ENCODE measurements around the gene SRGAP3.

DNA sequence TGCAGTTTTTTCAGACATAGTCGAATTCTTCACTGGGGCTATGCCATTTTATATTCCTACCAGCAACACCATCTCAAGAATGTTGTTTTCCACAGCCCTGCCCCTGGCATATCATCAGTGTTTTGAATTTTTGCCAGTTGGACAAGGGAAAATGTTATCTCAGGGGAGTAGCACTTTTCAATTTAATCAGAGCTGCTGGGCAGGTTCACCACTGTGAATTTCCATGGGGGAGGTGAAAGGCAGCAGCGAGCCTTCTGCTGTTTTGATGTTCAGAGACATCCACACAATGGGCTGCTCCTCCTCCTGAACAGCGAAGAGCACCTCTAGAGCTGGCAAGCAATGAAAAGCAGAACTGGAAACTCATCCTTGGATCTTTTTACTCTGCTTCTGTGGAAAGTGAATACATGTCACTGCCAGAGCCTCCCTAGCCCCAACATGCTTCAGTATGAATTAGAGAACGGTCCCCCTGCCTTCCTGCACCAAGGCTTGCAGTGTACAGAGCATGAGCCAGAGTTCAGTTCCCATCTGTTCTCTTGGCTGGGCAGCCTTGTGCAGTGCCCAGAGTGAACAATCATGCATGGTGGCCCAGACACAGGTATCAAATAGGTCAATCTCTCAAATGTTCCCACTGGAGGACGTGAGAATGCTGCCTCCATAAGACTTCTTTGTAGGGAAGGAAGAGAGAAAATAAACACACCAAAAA, 230.0 kb downstream of the SRGAP3 start:
- TF ChIP-seq, protein P1, sequence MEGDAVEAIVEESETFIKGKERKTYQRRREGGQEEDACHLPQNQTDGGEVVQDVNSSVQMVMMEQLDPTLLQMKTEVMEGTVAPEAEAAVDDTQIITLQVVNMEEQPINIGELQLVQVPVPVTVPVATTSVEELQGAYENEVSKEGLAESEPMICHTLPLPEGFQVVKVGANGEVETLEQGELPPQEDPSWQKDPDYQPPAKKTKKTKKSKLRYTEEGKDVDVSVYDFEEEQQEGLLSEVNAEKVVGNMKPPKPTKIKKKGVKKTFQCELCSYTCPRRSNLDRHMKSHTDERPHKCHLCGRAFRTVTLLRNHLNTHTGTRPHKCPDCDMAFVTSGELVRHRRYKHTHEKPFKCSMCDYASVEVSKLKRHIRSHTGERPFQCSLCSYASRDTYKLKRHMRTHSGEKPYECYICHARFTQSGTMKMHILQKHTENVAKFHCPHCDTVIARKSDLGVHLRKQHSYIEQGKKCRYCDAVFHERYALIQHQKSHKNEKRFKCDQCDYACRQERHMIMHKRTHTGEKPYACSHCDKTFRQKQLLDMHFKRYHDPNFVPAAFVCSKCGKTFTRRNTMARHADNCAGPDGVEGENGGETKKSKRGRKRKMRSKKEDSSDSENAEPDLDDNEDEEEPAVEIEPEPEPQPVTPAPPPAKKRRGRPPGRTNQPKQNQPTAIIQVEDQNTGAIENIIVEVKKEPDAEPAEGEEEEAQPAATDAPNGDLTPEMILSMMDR (conservative IDR thresholded peaks at IDR 0.05; ENCODE audit: low read depth, low read length) = no peak
- no peak for TF ChIP-seq EZH2 (IDR thresholded peaks at IDR 0.05; ENCODE audit: borderline replicate concordance, low read depth, low read length, poor library complexity, severe bottlenecking)

Data from A673 (cell line).